ENCODE results near the gene ARHGAP19.

GRCh38 chr10:97334370-97335175, 42.1 kb upstream of the ARHGAP19 start, which contains the start of gene FRAT2:
- TF ChIP-seq EZH2 (IDR thresholded peaks at IDR 0.05; ENCODE audit: borderline replicate concordance, low read depth, low read length, severe bottlenecking) (no peak), POLR2A (IDR thresholded peaks at IDR 0.05; ENCODE audit: low read depth, low read length) (peak; percentile 56), JUN (IDR thresholded peaks at IDR 0.05; ENCODE audit: borderline replicate concordance, insufficient read depth, insufficient read length, low read depth) (no peak), POLR2AphosphoS5 (IDR thresholded peaks at IDR 0.05; ENCODE audit: insufficient read depth, low read depth, low read length) (peak; percentile 69), MYC (IDR thresholded peaks at IDR 0.05; ENCODE audit: low read depth, low read length) (peak; percentile 32), GATA2 (IDR thresholded peaks at IDR 0.05; ENCODE audit: insufficient read depth, insufficient read length, low read depth, low read length) (no peak), FOS (IDR thresholded peaks at IDR 0.05; ENCODE audit: borderline replicate concordance, insufficient read depth, low read length) (no peak)
- TF ChIP-seq, protein P1, sequence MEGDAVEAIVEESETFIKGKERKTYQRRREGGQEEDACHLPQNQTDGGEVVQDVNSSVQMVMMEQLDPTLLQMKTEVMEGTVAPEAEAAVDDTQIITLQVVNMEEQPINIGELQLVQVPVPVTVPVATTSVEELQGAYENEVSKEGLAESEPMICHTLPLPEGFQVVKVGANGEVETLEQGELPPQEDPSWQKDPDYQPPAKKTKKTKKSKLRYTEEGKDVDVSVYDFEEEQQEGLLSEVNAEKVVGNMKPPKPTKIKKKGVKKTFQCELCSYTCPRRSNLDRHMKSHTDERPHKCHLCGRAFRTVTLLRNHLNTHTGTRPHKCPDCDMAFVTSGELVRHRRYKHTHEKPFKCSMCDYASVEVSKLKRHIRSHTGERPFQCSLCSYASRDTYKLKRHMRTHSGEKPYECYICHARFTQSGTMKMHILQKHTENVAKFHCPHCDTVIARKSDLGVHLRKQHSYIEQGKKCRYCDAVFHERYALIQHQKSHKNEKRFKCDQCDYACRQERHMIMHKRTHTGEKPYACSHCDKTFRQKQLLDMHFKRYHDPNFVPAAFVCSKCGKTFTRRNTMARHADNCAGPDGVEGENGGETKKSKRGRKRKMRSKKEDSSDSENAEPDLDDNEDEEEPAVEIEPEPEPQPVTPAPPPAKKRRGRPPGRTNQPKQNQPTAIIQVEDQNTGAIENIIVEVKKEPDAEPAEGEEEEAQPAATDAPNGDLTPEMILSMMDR (IDR thresholded peaks at IDR 0.05; ENCODE audit: extremely low read depth in 1 of 2, insufficient read depth in 1 of 2, low read depth in 1 of 2, low read length in 2 of 2): no peak
- TF ChIP-seq, protein P2, sequence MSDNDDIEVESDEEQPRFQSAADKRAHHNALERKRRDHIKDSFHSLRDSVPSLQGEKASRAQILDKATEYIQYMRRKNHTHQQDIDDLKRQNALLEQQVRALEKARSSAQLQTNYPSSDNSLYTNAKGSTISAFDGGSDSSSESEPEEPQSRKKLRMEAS (IDR thresholded peaks at IDR 0.05; ENCODE audit: insufficient read depth, insufficient read length): peak; percentile 87

Data from endothelial cell of umbilical vein (primary cell).